Hepatocyte (in vitro differentiated cells): Measurements from ENCODE around the gene INO80. TPM values are rescaled to one million over a fixed set of nuclear protein-coding genes. Genes with fewer than 3 reads are reported as not detected.
A peak's percentile ranks its signal among the peaks of the same experiment; 100 is the strongest.

Experiments
- DNase-seq: peaks from one replicate; pipeline ENCODE4 v3.0.0-alpha.2; 2016; ENCODE audit warnings: low spot score
- H2AFZ ChIP-seq: fragments of 200-600 bp; sonication (generic); 2 replicates; pipeline ENCODE4 v1.6.0; 2016; ENCODE audit warnings: antibody characterized with exemption, mild to moderate bottlenecking
- H3K27ac ChIP-seq: fragments of 200-600 bp; sonication (generic); 2 replicates; pipeline ENCODE4 v1.5.1; 2016; ENCODE audit warnings: mild to moderate bottlenecking
- H3K27me3 ChIP-seq: fragments of 200-600 bp; sonication (generic); 2 replicates; pipeline ENCODE4 v1.6.1; 2016
- H3K36me3 ChIP-seq: fragments of 200-600 bp; sonication (generic); replicated peaks from 2 replicates; pipeline ENCODE4 v1.5.1; 2016; ENCODE audit warnings: low read depth; ENCODE audit not compliant: insufficient read depth
- H3K4me1 ChIP-seq: fragments of 200-600 bp; sonication (generic); 2 replicates; pipeline ENCODE4 v1.5.1; 2016; ENCODE audit warnings: mild to moderate bottlenecking, moderate library complexity; ENCODE audit not compliant: insufficient read depth
- H3K4me2 ChIP-seq: fragments of 200-600 bp; sonication (generic); 2 replicates; pipeline ENCODE4 v1.6.0; 2016
- H3K4me3 ChIP-seq: fragments of 200-600 bp; sonication (generic); 2 replicates; pipeline ENCODE4 v1.5.1; 2016; ENCODE audit warnings: mild to moderate bottlenecking
- H3K79me2 ChIP-seq: fragments of 200-600 bp; sonication (generic); 2 replicates; pipeline ENCODE4 v1.6.0; 2017; ENCODE audit warnings: mild to moderate bottlenecking
- H3K9me2 ChIP-seq: fragments of 200-600 bp; sonication (generic); replicated peaks from 2 replicates; pipeline ENCODE4 v1.6.0; 2017; ENCODE audit warnings: mild to moderate bottlenecking; ENCODE audit not compliant: insufficient read depth
- H3K9me3 ChIP-seq: fragments of 200-600 bp; sonication (generic); 2 replicates; pipeline ENCODE4 v1.5.1; 2016; ENCODE audit warnings: low read depth, mild to moderate bottlenecking
- H4K20me1 ChIP-seq: fragments of 200-600 bp; sonication (generic); 2 replicates; pipeline ENCODE4 v1.6.0; 2016; ENCODE audit warnings: mild to moderate bottlenecking; ENCODE audit not compliant: insufficient read depth, poor library complexity, severe bottlenecking
- EZH2 ChIP-seq: fragments of 200-600 bp; sonication (generic); IDR thresholded peaks from 2 replicates; pipeline ENCODE4 v1.6.1; 2016; ENCODE audit warnings: antibody characterized with exemption, mild to moderate bottlenecking, borderline replicate concordance
- EZH2phosphoT487 ChIP-seq: fragments of 200-600 bp; sonication (generic); IDR thresholded peaks from one replicate; pipeline ENCODE4 v1.6.1; 2018; ENCODE audit warnings: antibody characterized with exemption, mild to moderate bottlenecking, low read depth, moderate library complexity; ENCODE audit not compliant: unreplicated experiment, severe bottlenecking
- WGBS: methylation state at CpG from one replicate; pipeline ENCODE4 v1.1.6; 2016; ENCODE audit warnings: low lambda C conversion rate; ENCODE audit errors: missing lambda C conversion rate; 5-methylcytosine and 5-hydroxymethylcytosine counted together
- polyA plus RNA-seq: library from polyadenylated mRNA; unstranded; fragments of >200 nt; fragmentation: Nextera tagmentation; extraction: Ambion mirVana; gene quantifications from 2 replicates; pipeline ENCODE4 v1.2.1, GENCODE V29; 2016
- total RNA-seq: library from RNA; depleted of rRNA; stranded (reverse); fragments of >200 nt; gene quantifications from 2 replicates; pipeline ENCODE4 v1.2.3, GENCODE V29; 2014
- TF ChIP-seq, protein P1 (sequence below): fragments of 200-600 bp; sonication (generic); IDR thresholded peaks from 2 replicates; pipeline ENCODE4 v1.5.1; 2016; ENCODE audit warnings: antibody characterized with exemption, mild to moderate bottlenecking; ENCODE audit not compliant: poor library complexity

The INO80 gene
- total and polyA plus RNA-seq, 2 experiments from 2014 or later, result 4.5 to 15.5 TPM

DNA sequence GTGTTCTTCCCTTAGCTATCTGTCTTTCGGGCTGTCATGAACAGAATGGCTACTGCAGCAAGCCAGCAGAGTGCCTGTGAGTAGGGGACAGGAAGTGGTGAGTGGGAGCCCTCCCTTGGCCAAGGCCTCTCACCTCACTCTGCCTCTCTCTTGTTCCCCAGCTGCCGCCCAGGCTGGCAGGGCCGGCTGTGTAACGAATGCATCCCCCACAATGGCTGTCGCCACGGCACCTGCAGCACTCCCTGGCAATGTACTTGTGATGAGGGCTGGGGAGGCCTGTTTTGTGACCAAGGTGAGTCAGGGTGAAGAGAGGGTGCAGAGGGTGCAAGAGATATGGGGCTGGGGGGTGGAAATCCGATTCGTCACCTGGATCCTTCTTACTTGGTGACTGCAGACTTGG lies 183.9 kb downstream of the INO80 start:
- no peak for DNase-seq
- Histone ChIP-seq H3K4me2 (peak overlapping the region; percentile 99), H3K27me3 (peaks cover 24% of the 10 kb centered on the region), H4K20me1 (peaks cover 3% of the 10 kb centered on the region), H3K36me3 (no peaks in the 10 kb centered on the region), H3K9me3 (no peaks in the 10 kb centered on the region), H3K9me2 (no peaks in the 10 kb centered on the region), H3K79me2 (no peaks in the 10 kb centered on the region), H2AFZ (no peak overlapping the region), H3K4me1 (peaks cover 58% of the 10 kb centered on the region), H3K27ac (peak overlapping the region; percentile 85), H3K4me3 (no peak overlapping the region)
- 65% methylated on average over 8 of the region's 8 CpGs for WGBS
- no peak for TF ChIP-seq EZH2

DNA sequence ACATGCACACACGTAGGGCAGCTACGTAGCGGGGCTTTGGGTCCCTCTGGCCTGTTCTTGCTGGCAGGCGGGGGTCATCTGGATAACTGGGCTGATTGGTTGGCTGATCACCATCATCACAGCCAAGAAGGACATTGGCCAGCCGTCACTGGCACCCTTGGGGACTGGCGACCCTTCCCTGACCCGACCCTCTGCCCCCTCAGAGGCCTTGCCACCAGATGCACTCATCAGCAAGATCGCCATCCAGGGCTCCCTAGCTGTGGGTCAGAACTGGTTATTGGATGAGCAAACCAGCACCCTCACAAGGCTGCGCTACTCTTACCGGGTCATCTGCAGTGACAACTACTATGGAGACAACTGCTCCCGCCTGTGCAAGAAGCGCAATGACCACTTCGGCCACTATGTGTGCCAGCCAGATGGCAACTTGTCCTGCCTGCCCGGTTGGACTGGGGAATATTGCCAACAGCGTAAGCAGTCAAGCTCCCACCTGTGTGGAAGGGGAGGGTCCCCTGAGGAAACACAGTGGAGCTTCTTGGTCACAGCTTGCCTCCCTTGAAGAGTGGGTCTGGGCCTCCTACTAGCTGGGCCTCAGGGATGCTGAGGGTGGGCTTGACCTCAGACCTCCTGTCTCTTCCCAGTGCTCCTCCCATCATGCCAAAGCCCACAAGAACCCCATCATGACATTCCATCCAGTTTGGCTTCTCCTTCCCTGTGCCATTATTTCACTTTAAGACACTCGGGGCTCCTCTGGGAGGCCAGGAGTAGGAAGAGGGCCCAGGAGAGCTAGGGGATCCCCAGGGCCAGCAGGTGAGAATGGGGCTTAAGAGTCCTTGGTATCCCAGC lies 184.6 kb downstream of the INO80 start:
- Histone ChIP-seq H3K9me3 (no peaks in the 10 kb centered on the region), H3K4me2 (peak overlapping the region; percentile 99), H3K9me2 (no peaks in the 10 kb centered on the region), H2AFZ (no peak overlapping the region), H3K4me3 (no peak overlapping the region), H3K27me3 (peaks cover 31% of the 10 kb centered on the region), H3K79me2 (no peaks in the 10 kb centered on the region), H3K4me1 (peaks cover 65% of the 10 kb centered on the region), H4K20me1 (peaks cover 3% of the 10 kb centered on the region), H3K36me3 (no peaks in the 10 kb centered on the region), H3K27ac (peak overlapping the region; percentile 85)
- TF ChIP-seq EZH2phosphoT487, result no peak
- TF ChIP-seq, protein P1, sequence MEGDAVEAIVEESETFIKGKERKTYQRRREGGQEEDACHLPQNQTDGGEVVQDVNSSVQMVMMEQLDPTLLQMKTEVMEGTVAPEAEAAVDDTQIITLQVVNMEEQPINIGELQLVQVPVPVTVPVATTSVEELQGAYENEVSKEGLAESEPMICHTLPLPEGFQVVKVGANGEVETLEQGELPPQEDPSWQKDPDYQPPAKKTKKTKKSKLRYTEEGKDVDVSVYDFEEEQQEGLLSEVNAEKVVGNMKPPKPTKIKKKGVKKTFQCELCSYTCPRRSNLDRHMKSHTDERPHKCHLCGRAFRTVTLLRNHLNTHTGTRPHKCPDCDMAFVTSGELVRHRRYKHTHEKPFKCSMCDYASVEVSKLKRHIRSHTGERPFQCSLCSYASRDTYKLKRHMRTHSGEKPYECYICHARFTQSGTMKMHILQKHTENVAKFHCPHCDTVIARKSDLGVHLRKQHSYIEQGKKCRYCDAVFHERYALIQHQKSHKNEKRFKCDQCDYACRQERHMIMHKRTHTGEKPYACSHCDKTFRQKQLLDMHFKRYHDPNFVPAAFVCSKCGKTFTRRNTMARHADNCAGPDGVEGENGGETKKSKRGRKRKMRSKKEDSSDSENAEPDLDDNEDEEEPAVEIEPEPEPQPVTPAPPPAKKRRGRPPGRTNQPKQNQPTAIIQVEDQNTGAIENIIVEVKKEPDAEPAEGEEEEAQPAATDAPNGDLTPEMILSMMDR, result no peak
- no peak for TF ChIP-seq EZH2
- WGBS, result 88% methylated on average over 16 of the region's 16 CpGs
- DNase-seq, result no peak

DNA sequence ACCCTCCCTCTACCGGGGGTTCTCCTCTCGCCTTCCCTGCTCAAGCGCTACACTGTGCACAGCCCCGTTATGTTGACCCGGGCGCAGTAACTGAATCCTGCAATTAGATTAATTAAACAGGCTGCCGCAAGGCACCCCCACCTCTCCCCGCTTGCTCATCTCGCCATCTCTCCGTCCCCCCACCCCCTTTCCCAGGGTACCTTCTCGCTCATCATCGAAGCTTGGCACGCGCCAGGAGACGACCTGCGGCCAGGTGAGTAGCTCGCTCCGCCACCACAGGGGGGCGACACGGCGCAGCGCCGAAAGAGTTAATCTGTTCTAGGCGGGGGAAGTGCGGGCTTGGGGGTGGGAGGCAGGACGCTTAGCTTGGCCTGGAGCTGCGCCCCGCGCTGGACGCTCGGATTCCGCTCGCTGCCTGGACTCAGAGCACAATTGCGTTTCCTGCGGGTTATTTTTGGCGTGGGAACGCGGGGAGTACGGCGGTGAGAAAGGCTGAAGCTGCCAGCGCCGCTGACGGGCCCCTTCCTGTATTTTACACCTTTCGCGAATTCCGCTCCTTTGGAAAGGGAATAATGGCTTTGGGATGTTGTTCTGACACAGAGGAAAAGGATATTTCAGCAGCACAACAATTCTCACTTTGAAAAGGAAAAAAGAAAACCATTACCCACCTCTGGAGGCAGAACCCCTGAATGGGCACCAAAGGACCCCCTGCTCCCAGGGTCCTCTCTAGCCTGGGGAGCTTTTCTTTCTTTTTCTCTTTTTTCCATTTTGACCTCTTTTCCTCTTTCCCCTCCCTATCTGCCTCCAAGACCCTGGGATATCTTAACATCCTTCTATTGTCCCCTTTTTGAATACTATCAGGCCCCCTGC lies 185.4 kb downstream of the INO80 start:
- Histone ChIP-seq H3K27ac (no peak overlapping the region), H4K20me1 (peaks cover 3% of the 10 kb centered on the region), H3K4me1 (peaks cover 73% of the 10 kb centered on the region)

More for the DNA sequence above, 185.4 kb downstream of the INO80 start:
- Histone ChIP-seq H3K79me2 (no peaks in the 10 kb centered on the region), H3K27me3 (peaks cover 39% of the 10 kb centered on the region), H3K4me2 (peak overlapping the region; percentile 99), H3K36me3 (no peaks in the 10 kb centered on the region), H3K4me3 (peak overlapping the region; percentile 60), H3K9me2 (no peaks in the 10 kb centered on the region), H3K9me3 (no peaks in the 10 kb centered on the region), H2AFZ (peak overlapping the region; percentile 28)
- 2% methylated on average over 41 of the region's 46 CpGs for WGBS
- DNase-seq, result peak; percentile 74
- TF ChIP-seq EZH2phosphoT487 (no peak), EZH2 (peak; percentile 45)
- TF ChIP-seq, protein P1, result peak; percentile 78
